ENCODE results near the gene EPAS1.

DNA sequence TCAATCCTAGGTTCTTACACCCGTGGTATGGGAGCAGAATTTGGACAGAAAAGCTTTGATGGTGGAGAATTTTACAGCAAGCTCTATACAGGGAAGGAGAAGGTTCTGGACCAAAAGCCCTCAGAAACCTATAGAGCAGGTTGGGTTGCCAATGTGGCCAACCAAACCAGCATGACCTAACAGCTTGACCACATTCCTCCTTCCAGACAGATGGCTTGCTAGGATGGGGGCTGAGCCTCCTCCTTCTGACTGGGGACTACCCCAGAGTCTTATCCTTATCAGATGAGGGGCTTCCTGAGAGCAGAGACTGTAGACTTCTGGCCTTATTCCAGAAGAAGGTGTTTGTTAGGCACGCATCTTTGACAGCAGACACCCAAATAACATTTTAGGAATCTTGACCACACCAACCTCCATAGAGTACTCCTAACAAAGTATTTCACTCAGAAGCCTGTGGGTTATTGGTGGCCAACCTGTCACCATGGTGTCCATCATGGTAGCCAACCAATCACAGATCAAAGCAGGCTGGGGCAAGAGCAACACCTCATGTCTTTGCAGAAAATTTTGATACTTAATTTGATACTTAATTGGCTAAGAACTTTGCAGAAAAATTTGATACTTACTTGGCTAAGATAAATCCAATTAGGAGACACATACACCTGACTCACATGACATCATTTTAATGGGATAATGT lies 34.8 kb upstream of the EPAS1 start:
- TF ChIP-seq CTCF (IDR thresholded peaks at IDR 0.05) (no peak), POLR2A (IDR thresholded peaks at IDR 0.05) (no peak)
